HuH-7 (cell line): Measurements from ENCODE around the gene NIPSNAP2.
"Not testable (repeated sequence)": the region's sequence is repeated elsewhere in the genome, so short reads cannot be mapped to it uniquely, and the experiment has no call there.

Source experiments
- DNase-seq: peaks from one replicate; pipeline ENCODE4 v3.0.0; 2011; ENCODE audit warnings: low spot score

Gene NIPSNAP2

DNA sequence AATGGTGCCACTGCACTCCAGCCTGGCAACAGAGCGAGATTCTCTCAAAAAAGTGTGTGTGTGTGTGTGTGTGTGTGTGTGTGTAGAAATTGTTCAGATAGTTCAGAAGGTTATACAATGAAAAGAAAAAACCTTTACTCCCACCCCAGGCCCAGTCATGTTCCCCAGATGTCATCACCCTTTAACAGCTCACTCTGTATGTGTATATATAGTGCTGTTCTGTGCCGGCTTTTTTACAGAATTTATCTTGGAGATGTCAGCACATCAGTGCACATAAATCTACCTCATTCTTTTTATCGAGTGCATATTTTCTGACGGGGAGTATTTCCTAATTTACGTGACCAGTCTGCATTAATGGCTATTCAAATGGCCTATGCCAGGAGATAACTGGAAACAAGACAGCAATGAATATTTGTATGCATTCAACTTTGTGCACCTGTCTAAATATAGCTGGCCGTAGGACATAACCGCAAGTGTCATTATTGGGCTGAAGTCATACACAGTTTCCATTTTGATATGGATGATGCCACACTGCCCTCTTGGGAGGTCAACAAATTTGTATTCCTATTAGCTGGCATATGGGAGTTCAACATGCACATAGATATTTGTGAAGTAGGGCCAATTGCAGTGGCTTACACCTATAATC, 11.7 kb downstream of the NIPSNAP2 start:
- no peak for DNase-seq

DNA sequence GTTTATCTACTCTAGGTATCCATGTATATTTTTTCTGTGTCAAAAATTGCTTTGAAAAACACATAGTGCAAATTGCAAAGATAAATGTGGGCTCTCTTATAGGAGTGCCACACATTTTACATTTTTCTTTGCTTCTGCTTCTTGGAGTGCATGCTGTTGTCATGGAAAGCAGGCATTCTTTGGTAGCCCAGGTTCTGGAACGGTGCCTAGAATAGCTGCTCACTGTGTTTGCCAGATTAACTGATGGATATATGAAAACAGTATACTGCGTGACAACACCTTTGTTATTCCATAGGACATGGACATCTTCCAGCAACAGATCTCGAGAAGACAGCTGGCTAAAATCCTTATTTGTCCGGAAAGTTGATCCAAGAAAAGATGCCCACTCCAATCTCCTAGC, 13.4 kb downstream of the NIPSNAP2 start:
- no peak for DNase-seq

DNA sequence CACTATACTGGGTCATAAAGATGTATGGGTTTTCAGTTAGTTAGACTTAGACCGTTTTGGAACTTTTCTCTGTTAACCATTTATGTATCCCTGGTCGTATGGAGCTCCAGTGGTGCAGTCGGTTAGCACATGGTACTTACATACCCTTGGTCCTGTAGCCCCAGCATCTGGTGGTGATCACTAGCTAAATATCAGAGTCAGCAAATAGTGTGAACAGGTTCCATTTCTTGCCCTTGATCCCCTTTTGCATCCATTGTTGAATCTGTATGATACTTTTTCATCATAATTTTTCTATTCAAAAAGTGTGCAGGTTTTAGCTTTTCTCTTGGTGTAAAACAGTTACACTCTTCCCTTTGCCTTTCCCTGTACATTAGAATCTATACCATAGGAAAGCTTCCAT, 15.9 kb downstream of the NIPSNAP2 start:
- DNase-seq = no peak

DNA sequence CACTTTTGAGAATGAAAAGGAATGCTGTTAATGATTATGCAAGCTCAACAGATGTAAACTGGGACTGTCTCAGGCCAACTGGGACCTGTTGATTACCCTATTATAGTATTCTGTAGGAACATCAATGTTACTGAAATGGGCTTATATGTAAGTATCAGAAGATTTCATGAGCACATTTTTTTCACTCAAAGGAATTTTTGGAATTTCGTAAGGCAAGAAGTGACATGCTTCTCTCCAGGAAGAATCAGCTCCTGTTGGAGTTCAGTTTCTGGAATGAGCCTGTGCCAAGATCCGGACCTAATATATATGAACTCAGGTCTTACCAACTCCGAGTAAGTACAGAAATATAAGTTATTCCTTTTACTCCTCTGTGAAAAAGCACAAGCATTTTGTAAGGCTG, 19.2 kb downstream of the NIPSNAP2 start:
- DNase-seq = no peak

DNA sequence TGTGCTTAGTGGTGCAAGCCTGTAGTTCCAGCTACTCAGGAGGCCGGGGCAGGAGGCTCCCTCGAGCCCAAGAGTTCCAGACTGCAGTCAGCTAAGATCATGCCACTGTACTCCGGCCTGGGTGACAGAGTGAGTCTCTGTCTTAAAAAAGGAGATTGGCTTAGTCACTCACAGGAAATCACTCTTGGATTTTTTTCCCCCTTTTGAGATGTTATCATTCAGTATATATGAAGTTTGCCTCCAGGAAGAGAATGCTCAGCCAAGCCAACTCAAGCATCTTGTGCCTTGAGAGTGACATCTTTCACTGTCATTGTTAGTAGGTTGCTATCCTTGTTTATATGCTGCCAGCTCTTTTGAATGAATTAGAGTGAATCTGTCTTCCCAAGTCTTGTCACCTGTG, 28.0 kb downstream of the NIPSNAP2 start:
- no peak for DNase-seq

DNA sequence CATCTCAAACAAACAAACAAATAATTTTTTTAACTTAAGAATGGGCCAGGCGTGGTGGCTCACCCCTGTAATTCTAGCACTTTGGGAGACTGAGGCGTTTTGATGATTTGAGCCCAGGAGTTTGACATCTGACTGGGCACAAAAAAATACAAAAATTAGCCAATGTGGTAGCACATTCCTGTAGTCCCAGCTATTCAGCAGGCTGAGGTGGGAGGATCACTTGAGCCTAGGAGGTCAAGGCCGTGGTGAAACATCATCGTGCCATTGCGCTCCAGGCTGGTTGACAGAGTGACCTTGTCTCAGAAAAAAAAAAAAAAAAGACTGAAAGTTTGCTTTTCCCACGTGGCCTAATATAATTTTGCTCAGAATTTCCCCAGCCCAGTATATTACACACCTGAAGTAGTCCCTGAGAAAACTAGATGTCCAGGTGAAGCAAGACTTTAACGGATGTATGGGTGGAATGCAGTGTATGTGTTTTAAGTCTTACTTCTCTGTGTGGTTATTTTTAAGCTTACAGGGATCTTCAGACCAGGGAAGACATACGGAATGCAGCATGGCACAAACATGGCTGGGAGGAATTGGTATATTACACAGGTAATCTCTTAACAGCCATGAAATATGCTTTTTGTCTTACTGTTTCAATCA, 32.6 kb downstream of the NIPSNAP2 start:
- DNase-seq = no peak

DNA sequence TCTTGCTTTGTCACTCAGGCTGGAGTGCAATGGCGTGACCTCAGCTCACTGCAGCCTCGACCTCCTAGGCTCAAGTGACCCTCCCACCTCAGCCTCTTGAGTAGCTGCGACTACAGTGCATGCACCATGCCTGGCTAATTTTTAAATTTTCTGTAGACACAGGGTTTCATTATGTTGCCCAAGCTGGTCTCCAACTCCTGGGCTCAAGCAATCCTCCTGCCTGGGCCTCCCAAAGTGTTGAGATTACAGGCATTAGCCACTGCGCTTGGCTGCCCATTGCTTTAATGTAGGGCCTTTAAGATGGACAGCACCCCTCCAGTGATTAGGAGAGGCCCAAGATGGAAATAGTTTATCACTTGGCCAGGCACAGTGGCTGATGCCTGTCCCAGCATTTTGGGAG, 39.4 kb downstream of the NIPSNAP2 start:
- no peak for DNase-seq

DNA sequence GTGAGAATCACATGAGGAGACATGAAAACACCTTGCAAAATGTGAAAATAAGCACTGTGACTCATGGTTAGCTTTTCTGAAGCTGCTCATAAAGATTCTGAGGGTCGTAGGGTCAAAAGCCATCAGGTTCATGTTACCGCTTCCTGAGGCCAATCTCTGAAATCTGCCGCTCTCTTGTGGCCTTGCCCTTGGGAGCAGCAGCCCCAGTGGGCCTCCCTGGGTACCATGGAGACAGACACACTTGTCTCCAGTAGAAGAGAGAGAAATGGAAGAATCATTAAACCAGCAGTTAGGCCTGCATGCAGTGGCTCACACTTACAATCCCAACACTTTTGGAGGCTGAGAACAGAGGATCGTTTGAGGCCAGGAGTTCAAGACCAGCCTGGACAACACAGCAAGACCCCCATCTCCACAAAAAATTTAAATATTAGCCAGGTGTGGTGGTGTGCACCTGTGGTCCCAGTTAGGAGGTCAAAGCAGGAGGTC, 42.8 kb downstream of the NIPSNAP2 start:
- DNase-seq = peak; percentile 77

DNA sequence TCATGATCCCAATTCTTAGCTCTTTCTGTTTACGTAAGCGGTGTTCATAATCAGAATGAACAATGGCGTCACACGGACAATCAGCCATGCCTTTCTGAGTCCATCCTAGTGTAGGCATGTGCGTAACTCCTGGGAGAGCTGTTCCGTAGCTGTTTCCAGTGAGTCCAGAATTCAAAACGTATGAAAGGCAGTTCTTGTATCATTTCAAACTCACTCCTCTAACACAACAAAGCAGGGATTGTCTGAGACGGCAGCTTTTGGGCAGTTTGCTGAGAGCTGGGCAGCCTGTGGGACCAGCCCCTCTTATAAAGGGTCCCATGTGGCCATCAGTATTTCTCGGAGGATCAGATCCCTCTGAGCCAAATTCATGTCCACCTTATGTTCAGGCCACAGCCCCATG, 43.5 kb downstream of the NIPSNAP2 start:
- DNase-seq = no peak

DNA sequence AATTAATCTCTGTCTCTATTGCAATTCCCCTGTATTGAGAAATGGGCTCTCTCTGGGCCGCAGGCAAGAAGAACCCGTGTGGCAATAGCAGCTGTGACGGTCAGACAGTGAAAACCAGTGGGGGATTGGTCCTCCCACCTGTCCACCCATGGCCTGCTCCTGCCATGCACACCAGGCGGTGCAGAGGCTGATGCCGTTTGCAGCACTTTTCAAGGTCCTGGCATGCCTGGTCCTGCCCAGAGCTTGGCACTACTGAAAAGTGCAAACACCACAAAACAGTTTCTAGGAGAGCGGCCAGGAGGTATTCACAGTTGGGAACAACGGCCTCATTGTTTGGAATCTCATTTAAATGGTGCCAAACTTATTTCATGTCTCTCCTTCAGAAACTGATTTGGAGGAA, 45.3 kb downstream of the NIPSNAP2 start:
- no peak for DNase-seq

DNA sequence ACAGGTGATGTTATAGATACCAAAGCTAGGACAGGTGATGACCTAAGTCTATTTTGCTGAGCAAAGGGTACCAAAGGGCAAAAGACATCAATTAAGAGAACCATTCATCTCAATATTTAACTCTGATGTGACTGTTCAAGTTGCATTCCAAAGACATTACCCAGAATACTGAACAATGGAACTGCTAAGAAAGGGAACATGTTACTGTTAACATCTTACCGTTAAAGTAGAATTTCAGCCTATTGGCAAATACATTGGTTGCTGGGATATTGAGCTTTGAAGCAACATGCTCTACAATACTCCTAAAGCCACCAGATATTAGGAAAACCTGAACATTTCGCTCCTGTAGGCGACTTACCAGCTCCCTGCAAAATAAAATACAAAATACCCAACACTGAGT, 52.6 kb downstream of the NIPSNAP2 start:
- not testable (repeated sequence) for DNase-seq

DNA sequence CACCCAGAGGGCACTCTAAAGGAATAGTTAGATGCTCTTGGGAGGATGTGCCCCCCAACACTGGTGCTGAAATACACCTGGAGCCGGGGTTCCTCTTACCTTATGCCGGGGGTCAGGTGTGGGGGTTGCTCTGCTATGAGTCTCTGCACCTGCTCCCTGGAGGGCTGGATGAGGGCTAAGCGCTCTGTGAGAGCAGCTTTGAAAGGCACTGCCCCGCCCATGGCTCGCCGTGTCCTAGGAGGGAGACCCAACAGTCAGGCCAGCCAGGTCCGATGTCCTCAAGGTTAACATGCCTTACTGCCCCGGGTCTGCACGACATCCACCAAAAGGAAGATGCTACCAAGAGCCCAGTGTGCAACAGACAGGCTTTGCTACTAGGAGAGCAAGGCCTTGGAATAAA, 55.1 kb downstream of the NIPSNAP2 start:
- no peak for DNase-seq

DNA sequence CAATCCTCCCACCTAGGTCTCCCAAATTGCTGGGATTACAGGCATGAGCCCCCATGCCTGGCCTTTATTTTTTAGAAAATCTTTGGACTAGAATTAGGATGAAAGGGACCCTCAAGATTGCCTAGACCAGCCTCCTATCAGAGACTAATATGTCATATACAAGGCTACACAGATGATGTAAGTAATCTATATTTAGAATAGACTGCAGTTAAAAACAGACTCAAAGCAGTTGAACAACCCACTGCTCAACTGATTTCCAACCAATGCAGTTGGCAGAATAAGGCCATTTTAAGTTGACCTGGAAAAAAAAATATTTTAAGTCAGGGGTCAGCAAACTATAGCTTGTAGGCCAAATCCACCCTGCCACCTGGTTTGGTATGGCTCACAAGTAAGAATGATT, 59.1 kb downstream of the NIPSNAP2 start:
- no peak for DNase-seq

DNA sequence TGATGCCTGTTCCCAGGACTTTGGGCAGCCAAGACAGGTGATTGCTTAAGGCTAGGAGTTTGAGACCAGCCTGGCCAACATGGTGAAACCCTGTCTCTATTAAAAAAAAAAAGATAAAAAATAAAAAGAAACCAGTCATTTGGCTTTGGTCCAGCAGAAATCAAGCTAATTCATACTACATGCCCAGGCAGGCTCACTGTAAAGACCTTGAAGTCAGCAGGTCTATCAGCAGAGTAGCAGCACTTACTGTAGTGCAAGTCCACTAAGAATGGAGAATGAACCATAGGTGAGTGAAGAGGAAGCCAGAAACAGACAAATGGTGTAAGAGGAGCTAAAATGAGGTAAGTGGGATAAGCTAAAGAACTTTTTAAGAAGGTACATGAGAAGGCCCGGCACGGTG, 62.2 kb downstream of the NIPSNAP2 start:
- no peak for DNase-seq

DNA sequence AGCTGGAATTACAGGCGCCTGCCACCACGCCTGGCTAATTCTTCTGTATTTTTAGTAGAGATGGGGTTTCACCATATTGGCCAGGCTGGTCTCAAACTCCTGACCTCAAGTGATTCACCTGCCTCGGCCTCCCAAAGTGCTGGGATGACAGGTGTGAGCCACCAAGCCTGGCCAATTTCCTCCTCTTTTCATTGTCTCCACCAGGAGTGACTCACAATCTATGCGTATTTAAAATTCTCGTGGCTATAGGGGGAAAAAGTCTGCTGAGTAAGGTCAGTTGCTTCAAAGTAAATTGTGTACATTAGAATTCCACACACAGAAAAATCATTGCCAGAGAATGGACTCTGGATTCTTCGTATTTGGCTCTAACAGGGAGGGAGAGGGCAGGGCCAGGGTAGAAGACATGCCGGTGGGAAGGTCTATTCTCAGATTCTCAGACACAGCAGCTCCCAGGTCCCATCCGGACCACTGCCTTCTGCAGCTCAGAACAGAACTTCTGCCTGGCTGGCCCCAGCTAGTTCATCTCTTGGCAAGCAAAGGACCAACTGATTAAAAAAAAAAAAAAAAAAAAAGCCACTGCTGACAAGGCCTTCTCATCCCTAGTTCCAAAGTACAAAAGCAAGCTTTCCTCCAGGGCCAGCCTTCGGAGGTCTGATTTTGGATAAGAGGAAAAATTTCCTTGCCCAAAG, 64.7 kb downstream of the NIPSNAP2 start:
- DNase-seq = peak; percentile 76

DNA sequence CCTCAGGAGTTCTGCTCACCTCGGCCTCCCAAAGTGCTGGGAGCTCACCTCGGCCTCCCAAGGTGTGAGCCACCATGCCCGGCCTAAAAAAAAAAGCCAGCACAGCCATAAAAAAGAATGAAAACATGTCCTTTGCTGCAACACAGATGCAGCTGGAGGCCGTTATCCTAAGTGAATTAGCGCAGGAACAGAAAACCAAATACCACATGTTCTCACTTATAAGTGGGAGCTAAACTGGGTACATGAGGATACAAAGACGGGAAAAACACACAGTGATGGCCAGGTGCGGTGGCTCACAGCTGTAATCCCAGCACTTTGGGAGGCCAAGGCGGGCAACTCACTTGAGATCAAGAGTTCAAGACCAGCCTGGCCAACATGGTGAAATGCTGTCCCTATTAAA, 66.0 kb downstream of the NIPSNAP2 start:
- DNase-seq = no peak

DNA sequence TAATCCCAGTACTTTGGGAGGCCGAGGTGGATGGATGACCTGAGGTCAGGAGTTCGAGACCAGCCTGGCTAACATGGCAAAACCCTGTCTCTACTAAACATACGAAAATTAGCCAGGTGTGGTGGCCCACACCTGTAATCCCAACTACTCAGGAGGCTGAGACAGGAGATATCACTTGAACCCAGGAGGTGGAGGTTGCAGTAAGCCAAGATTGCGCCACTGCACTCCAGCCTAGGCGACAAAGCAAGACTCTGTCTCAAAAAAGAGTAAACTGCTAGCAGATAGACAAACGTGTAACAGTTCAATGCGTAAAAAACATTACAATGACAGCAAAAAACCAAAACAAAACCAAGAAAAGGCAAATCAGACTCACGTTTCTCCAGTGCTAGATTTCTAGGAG, 67.2 kb downstream of the NIPSNAP2 start:
- not testable (repeated sequence) for DNase-seq

DNA sequence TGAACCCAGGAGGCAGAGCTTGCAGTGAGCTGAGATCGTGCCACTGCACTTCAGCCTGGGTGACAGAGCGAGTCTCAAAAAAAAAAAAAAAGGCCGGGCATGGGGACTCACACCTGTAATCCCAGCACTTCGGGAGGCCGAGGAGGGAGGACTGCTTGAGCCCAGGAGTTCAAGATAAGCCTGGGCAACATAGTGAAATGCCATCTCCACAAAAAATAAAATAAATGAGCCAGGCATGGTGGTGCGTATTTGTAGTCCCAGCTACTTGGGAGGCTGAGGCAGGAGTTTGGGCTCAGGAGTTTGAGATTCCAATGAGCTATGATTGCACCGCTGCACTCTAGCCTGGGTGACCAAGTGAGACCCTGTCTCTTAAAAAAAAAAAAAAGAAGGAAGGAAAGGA, 68.2 kb downstream of the NIPSNAP2 start:
- DNase-seq = not testable (repeated sequence)

DNA sequence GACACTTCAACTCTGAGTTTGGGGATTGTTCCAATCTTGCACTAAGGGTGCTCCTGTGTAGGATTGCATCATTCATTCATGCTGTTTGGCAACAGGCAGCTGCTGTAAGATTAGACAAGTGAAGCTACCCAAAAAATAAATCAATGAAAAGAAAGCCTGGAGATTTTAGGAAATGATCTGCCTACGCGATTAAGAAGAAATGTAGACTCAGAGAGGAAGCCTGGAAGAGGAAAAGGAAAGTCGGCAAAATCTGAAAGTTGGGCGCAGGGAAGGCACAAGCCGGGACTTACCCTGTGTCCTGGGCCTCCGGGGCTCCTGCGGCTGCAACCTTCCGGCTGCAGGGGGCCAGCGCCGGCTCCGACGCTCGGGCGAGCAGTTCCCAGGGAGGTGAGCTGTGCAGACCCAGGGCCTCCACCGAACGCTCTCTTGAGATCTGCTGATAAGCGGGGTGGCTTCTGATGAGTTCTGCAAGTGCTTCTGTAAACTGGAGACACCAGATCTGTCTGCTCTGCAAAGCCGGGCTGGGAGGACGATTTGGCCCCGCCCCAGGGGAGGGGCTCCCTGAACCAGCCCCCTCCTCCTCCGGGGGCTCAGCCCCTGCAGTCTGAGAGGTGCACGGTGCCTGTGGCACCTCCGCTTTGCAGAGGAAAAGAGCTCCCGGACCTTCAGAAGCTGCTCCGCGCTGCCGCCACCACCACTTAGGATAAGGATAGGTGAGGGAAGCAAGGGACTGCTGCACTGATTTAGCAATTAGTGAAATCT, 69.5 kb downstream of the NIPSNAP2 start:
- peak; percentile 85 for DNase-seq

DNA sequence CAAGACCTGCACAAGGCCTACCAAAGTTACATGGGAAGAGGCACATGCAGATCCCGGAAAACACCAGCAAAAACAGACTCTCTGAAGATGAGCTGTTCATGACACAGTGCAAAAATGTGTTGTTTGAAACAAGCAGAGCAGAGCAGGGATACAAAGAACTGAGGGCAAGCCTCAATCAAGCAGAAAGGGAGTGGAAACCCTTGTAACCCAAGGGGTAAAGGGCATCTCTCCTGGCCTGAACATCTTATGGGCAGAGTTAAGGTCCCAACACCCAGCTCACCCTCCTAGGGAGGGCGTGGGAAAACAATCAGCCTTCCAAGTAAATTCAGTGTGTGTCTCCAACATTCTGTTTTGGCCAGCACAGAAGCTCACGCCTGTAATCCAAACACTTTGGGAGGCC, 76.3 kb downstream of the NIPSNAP2 start:
- DNase-seq = no peak

DNA sequence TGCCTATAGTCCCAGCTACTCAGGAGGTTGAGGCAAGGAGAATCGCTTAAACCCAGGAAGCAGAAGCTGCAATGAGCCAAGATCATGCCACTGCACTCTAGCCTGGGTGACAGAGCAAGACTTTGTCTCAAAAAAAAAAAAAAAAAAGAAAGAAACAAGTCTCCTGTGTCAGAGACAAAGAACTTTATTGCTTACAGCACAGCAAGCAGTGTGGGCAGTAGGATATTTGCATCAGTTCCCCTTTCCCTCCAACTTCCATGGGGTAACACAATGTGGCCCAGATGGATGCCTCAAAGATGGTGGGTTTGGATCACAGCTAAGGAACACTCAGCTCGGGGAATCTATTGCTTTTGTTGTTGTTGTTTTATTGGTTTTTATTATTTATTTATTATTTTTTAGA, 81.4 kb downstream of the NIPSNAP2 start:
- DNase-seq = not testable (repeated sequence)

DNA sequence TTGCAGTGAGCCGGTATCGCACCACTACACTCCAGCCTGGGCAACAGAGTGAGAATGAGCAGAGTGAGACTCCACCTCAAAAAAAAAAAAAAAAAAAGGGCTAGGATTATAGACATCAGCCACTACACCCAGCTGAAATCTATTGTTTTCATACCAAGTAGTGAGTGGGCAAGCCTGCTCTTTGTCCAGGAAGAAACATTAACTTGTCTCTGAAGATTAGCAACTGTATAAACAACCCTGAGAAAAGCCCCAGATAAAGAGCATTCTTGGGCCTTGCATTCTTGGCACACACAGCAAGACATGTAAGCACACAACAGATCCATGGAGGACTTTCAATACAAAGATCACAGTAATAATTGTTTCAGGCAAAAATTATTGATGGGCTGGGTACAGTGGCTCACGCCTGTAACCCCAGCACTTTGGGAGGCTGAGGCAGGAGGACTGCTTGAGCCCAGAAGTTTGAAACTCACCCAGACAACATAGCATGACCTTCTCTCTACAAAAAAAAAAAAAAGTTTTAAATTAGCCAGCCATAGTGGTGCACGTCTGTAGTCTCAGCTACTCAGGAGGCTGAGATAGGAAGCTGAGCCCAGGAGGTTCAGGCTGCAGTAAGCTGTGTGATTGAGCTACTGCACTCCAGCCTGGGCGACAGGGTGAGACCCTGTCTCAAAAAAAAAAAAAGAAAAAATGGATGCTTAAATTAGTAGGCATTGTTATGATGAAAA, 82.5 kb downstream of the NIPSNAP2 start:
- DNase-seq = no peak
